Memory B cell (primary cell): ENCODE results near the gene FUCA1.
A peak's percentile ranks its signal among the peaks of the same experiment; 100 is the strongest.

Experiments
- ATAC-seq: fragments of 150-1000 bp; cut with Tn5 transposase; 2 replicates; pipeline ENCODE4 v1.10.0; 2021; ENCODE audit warnings: low read depth, mild to moderate bottlenecking, moderate library complexity
- DNase-seq, 2 donors: peaks; one replicate each; pipeline ENCODE4 v3.0.0; 2022; ENCODE audit warnings: low spot score in 2 of 2
- H3K27ac Mint-ChIP-seq: one replicate; pipeline ENCODE4 v1.8.0; 2022; ENCODE audit warnings: mild to moderate bottlenecking, moderate library complexity, mixed read lengths
- H3K27me3 Mint-ChIP-seq: one replicate; pipeline ENCODE4 v1.8.0; 2022; ENCODE audit warnings: mixed read lengths
- H3K36me3 Mint-ChIP-seq: one replicate; pipeline ENCODE4 v1.8.0; 2022; ENCODE audit warnings: mild to moderate bottlenecking, mixed read lengths
- H3K4me1 Mint-ChIP-seq: one replicate; pipeline ENCODE4 v1.8.0; 2022; ENCODE audit warnings: mixed read lengths
- H3K4me3 Mint-ChIP-seq: one replicate; pipeline ENCODE4 v1.8.0; 2022; ENCODE audit warnings: mild to moderate bottlenecking, moderate library complexity, mixed read lengths
- H3K9me3 Mint-ChIP-seq: one replicate; pipeline ENCODE4 v1.8.0; 2022; ENCODE audit warnings: mixed read lengths

The FUCA1 gene

DNA sequence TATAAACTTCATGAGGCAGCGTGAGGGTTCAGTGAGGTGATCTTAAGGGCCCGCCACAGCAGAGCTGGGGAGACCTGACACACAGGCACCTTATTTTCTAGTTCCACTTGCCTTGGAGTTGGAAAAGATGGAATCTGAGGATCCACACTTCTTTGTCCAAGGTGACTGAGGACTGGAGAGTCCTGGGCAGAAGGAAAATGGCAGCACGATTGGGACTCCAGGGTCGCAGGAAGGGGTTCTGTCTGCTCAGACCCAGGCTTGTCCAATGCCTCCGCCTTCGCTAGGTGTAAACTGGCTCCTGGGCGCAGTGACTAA is 68.9 kb downstream of the FUCA1 start:
- Mint-ChIP-seq H3K27ac (no peak overlapping the region), H3K4me1 (peaks cover 6% of the 10 kb centered on the region), H3K4me3 (peak overlapping the region; percentile 88), H3K36me3 (peaks cover 7% of the 10 kb centered on the region), H3K9me3 (no peaks in the 10 kb centered on the region), H3K27me3 (no peaks in the 10 kb centered on the region)
- DNase-seq (no peak), ATAC-seq (no peak)

DNA sequence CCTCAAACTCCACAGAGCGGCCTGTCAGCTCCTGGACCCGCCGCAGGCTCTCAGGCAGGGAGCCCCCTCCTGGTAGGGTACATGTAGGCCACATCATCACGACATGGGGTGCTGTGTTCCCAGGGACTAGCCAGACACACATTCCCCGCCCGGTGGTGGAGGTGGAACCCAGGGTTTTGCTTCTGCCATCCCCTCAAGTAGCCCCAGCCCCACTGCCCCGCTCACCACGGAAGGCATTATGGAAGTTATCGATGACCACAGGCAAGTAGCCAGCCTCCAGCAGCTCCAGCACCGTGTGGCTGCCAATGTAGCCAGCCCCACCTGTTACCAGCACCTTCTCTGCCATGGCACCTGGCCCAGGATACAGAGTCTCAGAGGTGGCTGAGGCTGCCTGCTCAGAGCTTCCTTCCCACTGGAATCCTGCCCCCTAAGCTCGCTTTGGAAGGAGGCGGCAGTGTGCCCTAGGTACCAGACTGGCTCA is 69.4 kb downstream of the FUCA1 start:
- H3K27me3 Mint-ChIP-seq = no peaks in the 10 kb centered on the region
- peaks cover 6% of the 10 kb centered on the region for H3K36me3 Mint-ChIP-seq
- H3K4me3 Mint-ChIP-seq = no peak overlapping the region
- DNase-seq (peak in 1 of 2 donors; percentile 11), ATAC-seq (no peak)
- H3K9me3 Mint-ChIP-seq = no peaks in the 10 kb centered on the region
- no peak overlapping the region for H3K27ac Mint-ChIP-seq
- H3K4me1 Mint-ChIP-seq = peaks cover 6% of the 10 kb centered on the region

DNA sequence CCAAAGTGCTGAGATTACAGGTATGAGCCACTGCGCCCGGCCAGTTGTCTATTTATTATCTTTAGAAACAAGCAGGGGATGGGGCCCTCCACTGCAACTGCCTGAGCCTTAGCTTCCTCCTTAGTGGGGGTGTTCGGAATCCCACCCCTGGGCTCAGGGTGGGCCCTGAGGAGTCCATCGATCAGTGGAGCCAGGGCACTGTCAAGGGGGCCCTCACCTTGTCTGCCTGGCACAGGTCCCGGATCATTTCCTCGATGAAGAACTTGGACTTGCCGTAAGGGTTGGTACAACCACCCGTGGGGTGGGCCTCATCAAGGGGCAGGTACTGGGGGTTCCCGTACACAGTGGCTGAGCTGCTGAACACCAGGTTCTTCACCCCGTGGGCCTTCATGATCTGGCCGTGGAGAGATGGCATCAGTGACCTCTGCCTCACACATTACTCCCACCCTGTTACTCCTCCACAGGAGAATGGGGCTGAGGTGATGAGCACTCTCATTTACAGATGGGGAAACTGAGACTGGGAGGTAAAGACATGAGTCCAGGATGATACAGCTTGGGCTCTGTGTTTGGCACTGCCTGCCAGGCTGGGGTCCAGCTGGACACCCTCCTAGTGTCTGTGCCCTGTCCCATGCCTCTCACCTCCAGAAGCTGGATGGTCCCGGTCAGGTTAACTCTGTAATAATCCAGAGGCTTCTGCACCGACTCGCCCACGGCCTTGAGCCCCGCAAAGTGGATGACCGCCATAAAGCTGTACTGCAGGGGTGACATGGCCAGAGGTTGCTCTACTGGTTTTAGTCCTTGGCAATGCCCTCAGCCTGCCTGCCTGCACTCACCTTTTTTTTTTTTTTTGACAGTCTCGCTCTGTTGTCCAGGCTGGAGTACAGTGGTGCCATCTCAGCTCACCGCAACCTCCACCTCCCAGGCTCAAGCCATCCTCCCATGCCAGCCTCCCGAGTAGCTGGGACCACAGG is 70.3 kb downstream of the FUCA1 start:
- Mint-ChIP-seq H3K36me3 (peaks cover 12% of the 10 kb centered on the region), H3K4me1 (peaks cover 6% of the 10 kb centered on the region), H3K27me3 (no peaks in the 10 kb centered on the region), H3K4me3 (no peak overlapping the region), H3K27ac (no peak overlapping the region), H3K9me3 (no peaks in the 10 kb centered on the region)
- DNase-seq (no peak), ATAC-seq (no peak)

DNA sequence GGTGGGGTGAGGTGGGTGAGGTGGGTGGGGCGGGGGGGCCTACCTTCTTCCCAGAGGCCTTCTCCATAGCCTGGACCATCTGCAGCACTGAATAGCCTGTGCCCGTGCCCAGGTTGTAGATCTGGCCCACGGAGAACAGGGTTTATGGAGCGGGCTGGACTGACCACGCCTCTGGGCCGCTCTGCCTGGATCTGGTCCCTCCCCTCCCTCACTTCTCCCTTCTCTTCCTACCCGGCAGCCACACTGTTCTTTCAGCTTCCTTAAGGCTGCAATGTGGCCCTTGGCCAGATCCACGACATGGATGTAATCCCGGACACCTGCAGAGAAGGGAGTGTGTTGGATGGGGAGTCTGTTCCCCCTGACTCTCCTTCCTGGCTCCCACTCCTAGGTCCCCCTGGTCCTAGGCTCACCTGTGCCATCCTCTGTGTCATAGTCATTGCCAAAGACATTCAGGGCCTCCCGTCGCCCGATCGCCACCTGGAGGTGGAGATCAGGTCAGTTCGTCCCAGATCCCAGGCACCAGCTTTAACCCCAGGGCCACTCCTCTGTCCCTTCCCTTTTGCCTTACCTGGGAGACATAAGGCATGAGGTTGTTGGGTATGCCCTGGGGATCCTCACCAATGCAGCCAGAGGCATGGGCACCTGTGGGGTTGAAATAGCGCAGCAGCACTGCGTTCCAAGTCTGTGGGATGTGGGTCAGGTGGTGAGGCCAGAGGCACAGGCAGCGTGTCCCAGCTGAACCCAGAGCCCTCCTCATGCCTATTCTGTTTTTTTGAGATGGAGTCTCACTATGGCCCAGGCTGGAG is 71.4 kb downstream of the FUCA1 start:
- Mint-ChIP-seq H3K9me3 (no peaks in the 10 kb centered on the region), H3K4me3 (no peak overlapping the region), H3K4me1 (peaks cover 11% of the 10 kb centered on the region), H3K36me3 (peaks cover 12% of the 10 kb centered on the region), H3K27ac (no peak overlapping the region), H3K27me3 (no peaks in the 10 kb centered on the region)
- DNase-seq (no peak), ATAC-seq (no peak)

DNA sequence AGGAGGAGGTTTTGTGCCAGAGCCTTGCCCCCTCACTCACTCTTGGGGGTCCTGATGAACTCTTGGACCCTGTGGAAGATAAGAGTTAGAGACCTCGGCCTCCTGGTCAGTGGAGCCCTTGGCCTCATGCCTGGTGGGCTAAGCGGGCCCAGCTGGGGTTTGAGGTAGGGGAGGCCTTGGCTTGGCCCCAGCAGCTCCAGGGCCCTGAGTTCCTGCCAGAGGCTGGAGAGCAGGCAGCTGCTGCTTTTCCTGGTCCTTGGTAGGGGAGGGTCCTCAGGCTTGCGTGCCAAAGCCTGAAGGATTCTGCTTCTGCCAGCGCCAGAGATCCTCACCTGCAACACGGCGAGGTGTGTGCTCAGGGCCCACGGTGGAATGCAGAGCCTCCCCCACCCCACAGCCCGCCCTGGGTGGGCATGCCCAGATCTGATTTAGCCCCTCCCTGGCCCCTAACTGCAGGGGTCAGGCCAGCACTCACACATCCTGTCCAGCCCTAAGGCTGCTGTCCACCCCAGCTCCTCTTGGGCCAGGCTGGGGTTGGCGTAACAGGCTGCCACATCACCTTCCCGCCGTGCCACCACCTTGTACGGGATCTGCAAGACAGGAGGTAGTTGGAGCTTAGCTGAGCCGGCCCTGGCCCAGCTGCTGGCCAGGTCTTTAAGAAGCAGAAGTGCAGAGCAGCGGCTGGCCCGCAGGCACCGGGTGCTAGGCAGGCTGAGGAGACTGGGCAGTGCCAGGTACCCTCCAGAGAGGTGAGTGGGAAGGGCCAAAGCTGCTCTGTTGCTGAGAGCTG is 72.2 kb downstream of the FUCA1 start:
- H3K4me3 Mint-ChIP-seq = no peak overlapping the region
- DNase-seq (no peak), ATAC-seq (no peak)
- H3K4me1 Mint-ChIP-seq = peaks cover 14% of the 10 kb centered on the region
- H3K27ac Mint-ChIP-seq = no peak overlapping the region
- H3K27me3 Mint-ChIP-seq = no peaks in the 10 kb centered on the region
- peaks cover 12% of the 10 kb centered on the region for H3K36me3 Mint-ChIP-seq
- H3K9me3 Mint-ChIP-seq = no peaks in the 10 kb centered on the region
